Pancreas (tissue), 10 donors: ENCODE results near the gene GAP43. TPM values are rescaled to one million over a fixed set of nuclear protein-coding genes. Genes with fewer than 3 reads are reported as not detected.
A peak's percentile ranks its signal among the peaks of the same experiment; 100 is the strongest.

Source experiments
- ATAC-seq, 4 donors: fragments of 200-7000 bp; cut with Tn5 transposase; one replicate each; pipeline versions ENCODE4 v1.8.0 to v1.9.1; 2020; ENCODE audit warnings: mild to moderate bottlenecking in 4 of 4, moderate library complexity in 4 of 4
- DNase-seq, 6 donors: peaks; one replicate each; pipeline ENCODE4 v3.0.0-alpha.2; 2020
- FAIRE-seq: peaks from 2 replicates; lab custom pipeline; 2012; peaks lifted over from hg19 to GRCh38; lab: Jason Lieb, UNC
- H3K27ac ChIP-seq, 4 donors: fragments of 200-600 bp; sonication (generic); 1 replicate in 3 of 4; 2 replicates in 1 of 4; pipeline versions ENCODE4 v1.5.0 to v1.8.0; 2020
- H3K27me3 ChIP-seq, 4 donors: fragments of 200-600 bp; one replicate each; pipeline ENCODE4 v1.8.0; 2021
- H3K36me3 ChIP-seq, 3 donors: fragments of 200-600 bp; sonication (generic) in 1 of 3; one replicate each; pipeline versions ENCODE4 v1.5.0 to v1.8.0; 2020 to 2021
- H3K4me1 ChIP-seq, 3 donors: fragments of 200-600 bp; one replicate each; pipeline ENCODE4 v1.8.0; 2021
- H3K4me3 ChIP-seq, 4 donors: fragments of 200-600 bp; sonication (generic) in 2 of 4; one replicate each; pipeline versions ENCODE4 v1.5.0 to v1.8.0; 2020 to 2021
- H3K9me3 ChIP-seq, 4 donors: fragments of 200-600 bp; one replicate each; pipeline ENCODE4 v1.8.0; 2021
- CTCF ChIP-seq, 4 donors: fragments of 200-600 bp; sonication (generic) in 3 of 4; IDR thresholded peaks; one replicate each; pipeline versions ENCODE4 v1.5.0 to v1.8.0; 2021; ENCODE audit warnings: antibody characterized with exemption in 4 of 4
- WGBS, 2 donors: extraction: QIAGEN DNeasy Blood & Tissue Kit; methylation state at CpG; one replicate each; pipeline ENCODE4 v1.1.7; 2013; 5-methylcytosine and 5-hydroxymethylcytosine counted together
- intact Hi-C, 3 donors: fragments of 100-400 bp; cut with DNase I; formaldehyde crosslinking; loops; one replicate each; pipeline versions ENCODE4 v1.11.1 to v1.14.2; 2022
- polyA plus RNA-seq, 2 donors: library from polyadenylated mRNA; stranded (reverse); fragments of 200-250 nt; gene quantifications; one replicate each; pipeline ENCODE4 v1.2.3, GENCODE V29; 2013
- total RNA-seq, 6 donors: library from RNA; stranded (reverse); fragmentation: NEBNext Ultra II Directional in 4 of 6; extraction: Animal tissue kit (Norgen Biotek cat#: 25700) in 4 of 6; gene quantifications; one replicate each; pipeline versions ENCODE4 v1.2.1 to v1.2.4, GENCODE V29; 2021 to 2023
- donor health status: healthy with polysubstance abuse.
- donor health status: DM: no; HTN: no; CAD: no; lungs with moderate emphysema.
- donor health status: DM: no; HTN: no; CAD: no.
- donor health status: control.
- donor health status: control.
- donor health status: Bipolar disorder and iron deficiency.
- donor health status: DM: yes; HTN: yes; CAD: no.
- donor health status: DM: no; HTN: no; CAD: no.
- donor health status: DM: no; HTN: no; CAD: no.
- donor health status: DM: yes; HTN: yes; CAD: no.

GAP43 gene
- total and polyA plus RNA-seq, 8 donors = 0.09 to 2.2 (median 0.21) TPM

- 73 to 74% methylated on average over 1 of the region's 1 CpG for WGBS, 2 donors
- DNase-seq (no peak), ATAC-seq (no peak), FAIRE-seq (no peak)
- Histone ChIP-seq H3K27me3 (no peaks in the 10 kb centered on the region), H3K9me3 (no peaks in the 10 kb centered on the region), H3K27ac (no peak overlapping the region), H3K36me3 (no peaks in the 10 kb centered on the region), H3K4me1 (no peaks in the 10 kb centered on the region), H3K4me3 (no peak overlapping the region)
- TF ChIP-seq CTCF (IDR thresholded peaks at IDR 0.05) = no peak
- intact Hi-C loops = no loop called here
These were observed 42.7 kb upstream of the GAP43 start for GRCh38 chr3:115580566-115580965.

GRCh38 chr3:115581362-115582135 is 41.8 kb upstream of the GAP43 start:
- no peak overlapping the region for H3K27ac ChIP-seq
- FAIRE-seq (no peak), DNase-seq (no peak), ATAC-seq (peak in 1 of 4 donors; percentile 44)
- H3K27me3 ChIP-seq = no peaks in the 10 kb centered on the region
- no peaks in the 10 kb centered on the region for H3K9me3 ChIP-seq
- H3K4me1 ChIP-seq = no peaks in the 10 kb centered on the region
- no peak overlapping the region for H3K4me3 ChIP-seq
- intact Hi-C loops = no loop called here
- TF ChIP-seq CTCF (IDR thresholded peaks at IDR 0.05) = no peak
- 52 to 55% methylated on average over 8 of the region's 8 CpGs for WGBS, 2 donors
- no peaks in the 10 kb centered on the region for H3K36me3 ChIP-seq

GRCh38 chr3:115588201-115589115 is 34.9 kb upstream of the GAP43 start:
- Histone ChIP-seq H3K36me3 (no peaks in the 10 kb centered on the region), H3K4me3 (no peak overlapping the region), H3K27ac (no peak overlapping the region), H3K27me3 (no peaks in the 10 kb centered on the region), H3K4me1 (no peaks in the 10 kb centered on the region), H3K9me3 (no peaks in the 10 kb centered on the region)
- ATAC-seq (no peak), FAIRE-seq (no peak), DNase-seq (no peak)
- 68 to 69% methylated on average over 5 of the region's 5 CpGs for WGBS, 2 donors
- intact Hi-C loops = no loop called here
- TF ChIP-seq CTCF (IDR thresholded peaks at IDR 0.05) = no peak

- Histone ChIP-seq H3K9me3 (no peaks in the 10 kb centered on the region), H3K36me3 (no peaks in the 10 kb centered on the region), H3K4me3 (no peak overlapping the region), H3K27me3 (no peaks in the 10 kb centered on the region), H3K4me1 (no peaks in the 10 kb centered on the region), H3K27ac (no peak overlapping the region)
- FAIRE-seq (no peak), ATAC-seq (no peak), DNase-seq (no peak)
- no peak for TF ChIP-seq CTCF (IDR thresholded peaks at IDR 0.05)
- intact Hi-C loops = no loop called here
- 61 to 63% methylated on average over 3 of the region's 3 CpGs for WGBS, 2 donors
These were observed 32.4 kb upstream of the GAP43 start for GRCh38 chr3:115590873-115591272.
